K562 (cell line): ENCODE measurements around the gene GRM3. TPM values are rescaled to one million over a fixed set of nuclear protein-coding genes. Genes with fewer than 3 reads are reported as not detected.

Source experiments
- ATAC-seq: fragments of 200-7000 bp; cut with Tn5 transposase; 3 replicates; pipeline ENCODE4 v1.9.1; 2020; ENCODE audit warnings: moderate library complexity
- BruUV-seq: library from RNA; stranded (reverse); fragments of 400-500 nt; replicated peaks from 2 replicates; lab custom pipeline; 2021; lab: Mats Ljungman, UMichigan
- CTCF ChIA-PET: fragments of 300-600 bp; formaldehyde crosslinking; extraction: SDS; loops from one replicate; lab custom pipeline; 2021; ENCODE audit warnings: low intra/inter-chr PET ratio; lab: Yijun Ruan, JAX
- POLR2A ChIA-PET: fragments of 300-600, 350-650 bp; sonication (Branson Sonifier 250); formaldehyde crosslinking; extraction: SDS; loops from one replicate; lab custom pipeline; 2021; ENCODE audit warnings: antibody characterized with exemption, inconsistent platforms; lab: Yijun Ruan, JAX
- DNase-seq, 4 experiments: peaks; one replicate each; pipeline versions ENCODE4 v3.0.0 to v3.0.0-alpha.2; 2011 to 2018; ENCODE audit warnings: low spot score in 3 of 4, mixed read lengths in 3 of 4; ENCODE audit errors: extremely low read depth in 1 of 4
- FAIRE-seq: peaks from 2 replicates; lab custom pipeline; 2011; peaks lifted over from hg19 to GRCh38; lab: Jason Lieb, UNC
- H2AFZ ChIP-seq: 2 replicates; pipeline ENCODE4 v1.6.0; 2011; ENCODE audit warnings: low read depth, low read length, control low read depth, inconsistent platforms
- H3K27ac ChIP-seq: fragments of 200-600 bp; 3 replicates; pipeline ENCODE4 v1.8.0; 2011; ENCODE audit warnings: low read depth, mild to moderate bottlenecking, control low read depth, inconsistent platforms, low read length, moderate library complexity, mixed read lengths; ENCODE audit errors: extremely low read depth
- H3K27me3 ChIP-seq, 2 experiments: fragments of 300-600 bp in 1 of 2; 2 replicates in 1 of 2; 3 replicates in 1 of 2; pipeline versions ENCODE4 v1.6.0 to v1.8.0; 2011; ENCODE audit warnings: inconsistent platforms in 2 of 2, low read length in 2 of 2, mild to moderate bottlenecking in 1 of 2, mixed read lengths in 1 of 2, moderate library complexity in 1 of 2; ENCODE audit not compliant: control insufficient read depth in 2 of 2, insufficient read depth in 2 of 2
- H3K36me3 ChIP-seq: fragments of 300-600 bp; 3 replicates; pipeline ENCODE4 v1.8.0; 2011; ENCODE audit warnings: mild to moderate bottlenecking, low read length, inconsistent platforms; ENCODE audit not compliant: control insufficient read depth, insufficient read depth
- H3K4me1 ChIP-seq, 2 experiments: fragments of 200-600 bp in 1 of 2; replicated peaks in 1 of 2; 2 replicates in 1 of 2; 3 replicates in 1 of 2; pipeline versions ENCODE4 v1.5.1 to v1.8.0; 2011; ENCODE audit warnings: inconsistent platforms in 2 of 2, low read length in 2 of 2, mild to moderate bottlenecking in 1 of 2, mixed read lengths in 1 of 2, moderate library complexity in 1 of 2; ENCODE audit not compliant: control insufficient read depth in 2 of 2, insufficient read depth in 2 of 2
- H3K4me2 ChIP-seq: 2 replicates; pipeline ENCODE4 v1.6.1; 2011; ENCODE audit warnings: low read length, control low read depth, inconsistent platforms, mixed read lengths; ENCODE audit not compliant: insufficient read depth
- H3K4me3 ChIP-seq: fragments of 200-600 bp; sonication (generic), shearing (Covaris generic); 2 replicates; pipeline ENCODE4 v1.5.1; 2016; ENCODE audit warnings: control low read depth, inconsistent platforms
- H3K79me2 ChIP-seq: fragments of 200-600 bp; 3 replicates; pipeline ENCODE4 v1.8.0; 2011; ENCODE audit warnings: low read length, inconsistent platforms; ENCODE audit not compliant: control insufficient read depth, insufficient read depth
- H3K9ac ChIP-seq, 2 experiments: 2 replicates each; pipeline versions ENCODE4 v1.6.0 to v1.6.1; 2011; ENCODE audit warnings: low read depth in 2 of 2, low read length in 2 of 2, control low read depth in 1 of 2, inconsistent platforms in 1 of 2, mild to moderate bottlenecking in 1 of 2, mixed read lengths in 1 of 2; ENCODE audit not compliant: insufficient read depth in 1 of 2
- H3K9me1 ChIP-seq: one replicate; pipeline ENCODE4 v1.6.0; 2011; ENCODE audit warnings: inconsistent platforms, mild to moderate bottlenecking, low read length, moderate library complexity; ENCODE audit not compliant: control insufficient read depth, insufficient read depth
- H3K9me3 ChIP-seq: replicated peaks from 2 replicates; pipeline ENCODE4 v1.5.1; 2011; ENCODE audit warnings: low read depth, low read length, inconsistent platforms; ENCODE audit not compliant: control insufficient read depth, insufficient read depth
- H4K20me1 ChIP-seq: replicated peaks from 2 replicates; pipeline ENCODE4 v1.6.1; 2011; ENCODE audit warnings: low read length, inconsistent platforms, mixed read lengths; ENCODE audit not compliant: control insufficient read depth, insufficient read depth
- ATF7 ChIP-seq: fragments of 450-650 bp; IDR thresholded peaks from 2 replicates; pipeline ENCODE4 v1.7.1; 2014; ENCODE audit warnings: mild to moderate bottlenecking, moderate library complexity
- PTTG1 ChIP-seq: fragments of 450-650 bp; IDR thresholded peaks from 2 replicates; pipeline ENCODE4 v1.6.1; 2016; ENCODE audit warnings: low read depth, mild to moderate bottlenecking, missing genetic modification characterization, missing compliant biosample characterization
- RUNX1 ChIP-seq: sonication (generic); IDR thresholded peaks from 2 replicates; pipeline ENCODE4 v1.6.1; 2016; ENCODE audit warnings: antibody characterized with exemption, low read depth
- YBX1 ChIP-seq: fragments of 450-650 bp; IDR thresholded peaks from 2 replicates; pipeline ENCODE4 v1.7.1; 2016; ENCODE audit warnings: mild to moderate bottlenecking
- ZNF212 ChIP-seq: fragments of 450-650 bp; formaldehyde crosslinking; IDR thresholded peaks from 2 replicates; pipeline ENCODE4 v1.4.0; 2020; ENCODE audit warnings: mild to moderate bottlenecking
- ZNF830 ChIP-seq: fragments of 250-450 bp; sonication (Bioruptor Pico); IDR thresholded peaks from 2 replicates; pipeline ENCODE4 v1.5.0; 2021; ENCODE audit warnings: mild to moderate bottlenecking
- WGBS: fragments of 100-300 bp; shearing (Covaris generic); methylation state at CpG from one replicate; pipeline ENCODE4 v1.1.6; 2016; ENCODE audit warnings: low coverage, mixed read lengths; ENCODE audit not compliant: insufficient coverage; ENCODE audit errors: missing lambda C conversion rate; 5-methylcytosine and 5-hydroxymethylcytosine counted together
- in situ Hi-C: fragments of 300-500 bp; cut with MboI; formaldehyde crosslinking; loops from 4 replicates; pipeline ENCODE4 v1.15.0; 2018; ENCODE audit warnings: inconsistent platforms, mixed read lengths
- intact Hi-C: fragments of 100-400 bp; cut with micrococcal nuclease; formaldehyde crosslinking; loops from 2 replicates; pipeline ENCODE4 v1.14.2; 2022
- polyA plus RNA-seq, 8 experiments: library from polyadenylated mRNA; depleted of rRNA in 4 of 8; stranded (reverse) in 5 of 8; unstranded in 3 of 8; fragments of >200 nt; fragmentation: Nextera tagmentation in 2 of 8; fragmentation: Illumina TruSeq in 1 of 8; extraction: Ambion mirVana in 2 of 8; extraction: Trizol in 1 of 8; gene quantifications; 2 replicates each; pipeline versions ENCODE4 v1.2.1 to v1.2.3, GENCODE V29; 2011 to 2014; ENCODE audit warnings: inconsistent platforms in 1 of 8, missing spikeins in 1 of 8
- total RNA-seq, 7 experiments: library from RNA; depleted of rRNA in 6 of 7; stranded (reverse); fragments of >200 nt in 6 of 7; fragmentation: Illumina TruSeq in 2 of 7; extraction: Trizol in 2 of 7; gene quantifications; 2 replicates each; pipeline versions ENCODE4 v1.2.1 to v1.2.3, GENCODE V29; 2011 to 2021; ENCODE audit warnings: low replicate concordance in 1 of 7
- TF ChIP-seq, protein P1 (sequence below): fragments of 250-450 bp; sonication (Bioruptor Pico); IDR thresholded peaks from 2 replicates; pipeline ENCODE4 v1.4.0; 2020
- TF ChIP-seq, protein P2 (sequence below), 2 experiments: fragments of 200-800 bp in 1 of 2; sonication (Bioruptor generic) in 1 of 2; sonication (generic) in 1 of 2; formaldehyde crosslinking in 1 of 2; IDR thresholded peaks in 1 of 2; conservative IDR thresholded peaks in 1 of 2; 2 replicates each; pipeline versions ENCODE4 v1.5.0 to v1.6.1; 2016 to 2020; ENCODE audit warnings: missing compliant biosample characterization in 1 of 2, missing genetic modification characterization in 1 of 2, missing genetic modification reagents in 1 of 2

Gene GRM3
- total and polyA plus RNA-seq, 9 of the 15 experiments (the other 6 are each of a cell fraction or from before 2014, with no cell fraction given): 0.03 to 0.08 (median 0.03) TPM; not detected in 6

DNA sequence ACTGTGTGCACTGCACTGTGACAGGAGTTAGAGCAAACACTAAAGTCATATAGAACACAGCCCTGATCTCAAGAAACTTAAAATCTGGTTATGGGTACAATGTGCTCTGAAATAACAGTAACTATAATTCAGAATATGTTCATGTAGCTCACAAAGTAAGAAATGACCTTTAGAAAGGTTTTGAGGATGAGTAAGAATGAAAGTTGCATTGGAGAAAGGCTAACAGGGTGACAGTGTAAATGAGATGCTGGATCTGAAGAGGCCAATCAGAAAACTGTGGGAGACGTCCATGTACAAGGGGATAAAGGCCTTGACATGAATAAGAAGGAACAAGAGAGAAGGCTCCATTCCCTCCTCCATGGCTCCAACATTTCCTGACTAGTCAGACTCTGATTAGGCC is 124.7 kb downstream of the GRM3 start:
- no peaks in the 10 kb centered on the region for H4K20me1 ChIP-seq
- intact Hi-C loops: no loop called here
- BruUV-seq: no TSS peak
- no peak overlapping the region for H2AFZ ChIP-seq
- POLR2A ChIA-PET: no interaction called here
- no peaks in the 10 kb centered on the region for H3K79me2 ChIP-seq
- H3K9me3 ChIP-seq: no peaks in the 10 kb centered on the region
- H3K27me3 ChIP-seq: no peaks in the 10 kb centered on the region
- no peak for TF ChIP-seq RUNX1
- TF ChIP-seq, protein P1, sequence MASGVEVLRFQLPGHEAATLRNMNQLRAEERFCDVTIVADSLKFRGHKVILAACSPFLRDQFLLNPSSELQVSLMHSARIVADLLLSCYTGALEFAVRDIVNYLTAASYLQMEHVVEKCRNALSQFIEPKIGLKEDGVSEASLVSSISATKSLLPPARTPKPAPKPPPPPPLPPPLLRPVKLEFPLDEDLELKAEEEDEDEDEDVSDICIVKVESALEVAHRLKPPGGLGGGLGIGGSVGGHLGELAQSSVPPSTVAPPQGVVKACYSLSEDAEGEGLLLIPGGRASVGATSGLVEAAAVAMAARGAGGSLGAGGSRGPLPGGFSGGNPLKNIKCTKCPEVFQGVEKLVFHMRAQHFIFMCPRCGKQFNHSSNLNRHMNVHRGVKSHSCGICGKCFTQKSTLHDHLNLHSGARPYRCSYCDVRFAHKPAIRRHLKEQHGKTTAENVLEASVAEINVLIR (CRISPR knock-in tag): no peak
- H3K4me1 ChIP-seq: no peaks in the 10 kb centered on the region
- H3K4me2 ChIP-seq: no peak overlapping the region
- 5% methylated on average over 1 of the region's 1 CpG for WGBS
- in situ Hi-C loops: no loop called here
- FAIRE-seq (no peak), DNase-seq (no peak), ATAC-seq (no peak)
- H3K4me3 ChIP-seq: no peak overlapping the region
- H3K36me3 ChIP-seq: no peaks in the 10 kb centered on the region
- no peak overlapping the region for H3K9ac ChIP-seq
- CTCF ChIA-PET: no interaction called here
- H3K27ac ChIP-seq: no peak overlapping the region
- H3K9me1 ChIP-seq: no peaks in the 10 kb centered on the region

DNA sequence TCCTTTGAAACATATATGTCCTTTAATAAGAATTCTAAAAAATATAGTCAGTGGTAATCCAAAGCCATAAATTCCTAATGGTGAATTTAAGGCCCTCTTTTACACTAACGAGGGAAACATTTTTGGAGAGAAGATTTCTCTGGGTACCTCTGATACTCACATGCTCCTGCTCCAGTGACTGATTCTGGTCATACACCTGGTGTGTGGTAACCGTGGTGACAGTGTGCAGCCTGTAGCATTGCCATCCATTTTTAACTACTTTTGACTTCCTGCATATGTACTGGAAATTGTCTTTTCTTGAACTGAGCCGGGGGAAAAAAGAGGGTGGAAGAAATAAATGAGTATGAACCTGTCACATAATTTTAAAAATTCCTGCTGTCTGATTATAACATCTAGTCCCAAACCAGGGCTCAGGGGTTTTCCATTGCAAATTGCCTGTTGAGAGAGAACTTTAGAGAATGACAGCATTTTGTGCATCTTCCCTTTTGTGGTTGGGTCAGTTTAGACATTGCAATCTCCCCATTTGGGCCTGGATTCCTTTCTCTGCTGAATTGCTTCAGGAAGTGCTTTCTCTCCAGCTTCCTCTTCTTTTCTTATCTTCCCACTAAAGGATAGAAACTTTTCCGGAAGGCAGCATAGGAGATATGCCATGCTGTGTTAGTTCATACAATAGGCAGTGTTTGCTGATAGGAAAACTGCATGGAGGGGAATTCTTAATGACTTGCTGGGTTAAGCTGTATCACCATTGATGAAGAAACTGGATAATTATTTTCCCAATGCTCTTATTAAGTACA is 125.5 kb downstream of the GRM3 start:
- H3K9me1 ChIP-seq: no peaks in the 10 kb centered on the region
- no peaks in the 10 kb centered on the region for H3K36me3 ChIP-seq
- 3% methylated on average over 4 of the region's 4 CpGs for WGBS
- H3K27ac ChIP-seq: no peak overlapping the region
- no peaks in the 10 kb centered on the region for H3K27me3 ChIP-seq
- H2AFZ ChIP-seq: no peak overlapping the region
- ATAC-seq (no peak), DNase-seq (no peak), FAIRE-seq (no peak)
- no peaks in the 10 kb centered on the region for H4K20me1 ChIP-seq
- in situ Hi-C loops (no loop called here), intact Hi-C loops (no loop called here)
- CTCF ChIA-PET: no interaction called here
- no peaks in the 10 kb centered on the region for H3K4me1 ChIP-seq
- H3K9me3 ChIP-seq: no peaks in the 10 kb centered on the region
- no TSS peak for BruUV-seq
- no peak overlapping the region for H3K9ac ChIP-seq
- H3K79me2 ChIP-seq: no peaks in the 10 kb centered on the region
- H3K4me3 ChIP-seq: no peak overlapping the region
- POLR2A ChIA-PET: no interaction called here
- no peak overlapping the region for H3K4me2 ChIP-seq
- TF ChIP-seq ZNF830 (CRISPR knock-in tag) (no peak), PTTG1 (tag) (no peak), ZNF212 (no peak), YBX1 (no peak), ATF7 (no peak)
- TF ChIP-seq, protein P2, sequence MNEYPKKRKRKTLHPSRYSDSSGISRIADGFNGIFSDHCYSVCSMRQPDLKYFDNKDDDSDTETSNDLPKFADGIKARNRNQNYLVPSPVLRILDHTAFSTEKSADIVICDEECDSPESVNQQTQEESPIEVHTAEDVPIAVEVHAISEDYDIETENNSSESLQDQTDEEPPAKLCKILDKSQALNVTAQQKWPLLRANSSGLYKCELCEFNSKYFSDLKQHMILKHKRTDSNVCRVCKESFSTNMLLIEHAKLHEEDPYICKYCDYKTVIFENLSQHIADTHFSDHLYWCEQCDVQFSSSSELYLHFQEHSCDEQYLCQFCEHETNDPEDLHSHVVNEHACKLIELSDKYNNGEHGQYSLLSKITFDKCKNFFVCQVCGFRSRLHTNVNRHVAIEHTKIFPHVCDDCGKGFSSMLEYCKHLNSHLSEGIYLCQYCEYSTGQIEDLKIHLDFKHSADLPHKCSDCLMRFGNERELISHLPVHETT (CRISPR knock-in tag; conservative IDR thresholded peaks at IDR 0.05 in 1 of 2, IDR thresholded peaks at IDR 0.05 in 1 of 2): no peak
